HUES48 (cell line): Measurements from ENCODE around the gene DRG2.

Experiments
- H3K27ac ChIP-seq: one replicate; pipeline ENCODE4 v1.7.0; 2013; ENCODE audit warnings: low read depth, low read length, inconsistent platforms
- H3K27me3 ChIP-seq: 2 replicates; pipeline ENCODE4 v1.6.1; 2013; ENCODE audit warnings: mild to moderate bottlenecking, low read length; ENCODE audit not compliant: control insufficient read depth, insufficient read depth
- H3K36me3 ChIP-seq: 2 replicates; pipeline ENCODE4 v1.6.1; 2013; ENCODE audit warnings: low read length; ENCODE audit not compliant: control insufficient read depth, insufficient read depth
- H3K4me1 ChIP-seq: 2 replicates; pipeline ENCODE4 v1.6.1; 2013; ENCODE audit warnings: mild to moderate bottlenecking, low read length; ENCODE audit not compliant: control insufficient read depth, insufficient read depth
- H3K4me3 ChIP-seq: 2 replicates; pipeline ENCODE4 v1.5.1; 2013; ENCODE audit warnings: mild to moderate bottlenecking, low read depth, low read length
- H3K9ac ChIP-seq: 2 replicates; pipeline ENCODE4 v1.6.1; 2013; ENCODE audit warnings: mild to moderate bottlenecking, low read depth, low read length, moderate library complexity
- H3K9me3 ChIP-seq: 2 replicates; pipeline ENCODE4 v1.6.1; 2013; ENCODE audit warnings: low read length; ENCODE audit not compliant: control insufficient read depth, insufficient read depth

Gene DRG2

GRCh38 chr17:18144855-18145254 lies 57.1 kb downstream of the DRG2 start:
- Histone ChIP-seq H3K27ac (no peak overlapping the region), H3K4me3 (no peak overlapping the region), H3K27me3 (no peaks in the 10 kb centered on the region), H3K9me3 (no peaks in the 10 kb centered on the region), H3K4me1 (peaks cover 8% of the 10 kb centered on the region), H3K9ac (no peak overlapping the region), H3K36me3 (no peaks in the 10 kb centered on the region)

DNA sequence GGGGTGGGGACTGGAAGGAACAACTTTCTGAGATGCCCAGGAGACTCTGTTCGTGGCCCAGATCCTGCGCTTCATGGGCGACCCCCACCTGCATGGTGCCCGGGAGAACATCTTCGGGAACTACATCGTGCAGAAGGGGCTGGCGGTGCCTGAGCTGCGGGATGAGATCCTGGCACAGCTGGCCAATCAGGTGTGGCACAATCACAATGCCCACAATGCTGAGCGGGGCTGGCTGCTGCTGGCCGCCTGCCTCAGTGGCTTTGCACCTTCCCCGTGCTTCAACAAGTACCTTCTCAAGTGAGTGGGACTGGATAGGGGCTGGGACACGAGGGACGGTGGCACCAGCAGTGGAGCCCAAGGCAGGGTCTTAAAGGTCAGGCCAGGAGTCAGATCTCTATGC lies 58.1 kb downstream of the DRG2 start:
- Histone ChIP-seq H3K9ac (no peak overlapping the region), H3K9me3 (no peaks in the 10 kb centered on the region), H3K4me3 (no peak overlapping the region), H3K4me1 (peaks cover 8% of the 10 kb centered on the region), H3K27me3 (no peaks in the 10 kb centered on the region), H3K27ac (no peak overlapping the region), H3K36me3 (no peaks in the 10 kb centered on the region)

DNA sequence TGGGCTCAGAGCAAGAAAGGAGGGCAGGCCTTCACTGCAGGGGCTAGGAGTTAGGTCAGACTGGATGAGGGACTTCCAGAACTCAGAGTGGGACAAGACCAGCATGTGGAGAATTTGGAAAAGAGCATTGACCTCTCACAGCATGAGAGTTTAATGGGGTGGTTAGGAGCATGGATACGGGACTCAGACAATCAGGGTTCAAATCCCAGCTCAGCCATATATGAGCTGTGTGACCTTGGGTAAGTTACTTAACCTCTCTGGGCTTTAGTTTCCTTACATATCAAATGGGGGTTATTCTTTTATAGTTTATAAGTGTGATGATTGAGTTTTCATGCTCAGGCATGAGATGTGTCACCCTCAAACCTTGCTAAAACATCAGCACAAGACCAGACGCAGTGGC lies 58.5 kb downstream of the DRG2 start:
- Histone ChIP-seq H3K36me3 (no peaks in the 10 kb centered on the region), H3K9me3 (no peaks in the 10 kb centered on the region), H3K4me3 (no peak overlapping the region), H3K9ac (no peak overlapping the region), H3K27me3 (no peaks in the 10 kb centered on the region), H3K4me1 (peaks cover 8% of the 10 kb centered on the region), H3K27ac (no peak overlapping the region)

GRCh38 chr17:18146980-18147379 lies 59.2 kb downstream of the DRG2 start:
- Histone ChIP-seq H3K4me3 (no peak overlapping the region), H3K9ac (no peak overlapping the region), H3K9me3 (no peaks in the 10 kb centered on the region), H3K27ac (no peak overlapping the region), H3K36me3 (no peaks in the 10 kb centered on the region), H3K27me3 (no peaks in the 10 kb centered on the region), H3K4me1 (peaks cover 8% of the 10 kb centered on the region)

GRCh38 chr17:18148586-18148985 lies 60.8 kb downstream of the DRG2 start:
- H3K4me3 ChIP-seq: no peak overlapping the region
- H3K27me3 ChIP-seq: no peaks in the 10 kb centered on the region
- no peak overlapping the region for H3K27ac ChIP-seq
- H3K36me3 ChIP-seq: no peaks in the 10 kb centered on the region
- H3K4me1 ChIP-seq: peaks cover 6% of the 10 kb centered on the region; the same call in 1 of the 2 replicates
- no peaks in the 10 kb centered on the region for H3K9me3 ChIP-seq
- H3K9ac ChIP-seq: no peak overlapping the region

DNA sequence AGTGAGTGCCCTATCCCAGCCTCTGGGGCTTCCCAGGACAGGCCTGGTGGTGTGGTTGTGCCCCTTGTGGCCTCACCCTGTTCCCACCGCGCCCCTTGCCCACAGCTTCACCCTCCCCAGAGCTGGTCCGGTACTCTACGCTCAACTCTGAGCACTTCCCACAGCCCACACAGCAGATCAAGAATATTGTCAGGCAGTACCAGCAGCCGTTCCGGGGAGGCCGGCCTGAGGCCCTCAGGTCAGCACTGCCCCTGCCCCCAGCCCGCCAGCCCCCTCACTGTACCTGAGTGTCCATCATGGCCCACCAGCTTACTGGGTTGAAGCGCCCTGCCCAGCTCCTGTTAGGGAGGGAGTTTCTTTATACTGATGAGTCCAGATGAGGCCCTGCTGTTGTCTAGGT lies 63.5 kb downstream of the DRG2 start:
- no peak overlapping the region for H3K9ac ChIP-seq
- no peaks in the 10 kb centered on the region for H3K27me3 ChIP-seq
- no peaks in the 10 kb centered on the region for H3K9me3 ChIP-seq
- no peaks in the 10 kb centered on the region for H3K36me3 ChIP-seq
- H3K27ac ChIP-seq: no peak overlapping the region
- H3K4me3 ChIP-seq: no peak overlapping the region
- H3K4me1 ChIP-seq: peaks cover 10% of the 10 kb centered on the region; the same call in 1 of the 2 replicates

DNA sequence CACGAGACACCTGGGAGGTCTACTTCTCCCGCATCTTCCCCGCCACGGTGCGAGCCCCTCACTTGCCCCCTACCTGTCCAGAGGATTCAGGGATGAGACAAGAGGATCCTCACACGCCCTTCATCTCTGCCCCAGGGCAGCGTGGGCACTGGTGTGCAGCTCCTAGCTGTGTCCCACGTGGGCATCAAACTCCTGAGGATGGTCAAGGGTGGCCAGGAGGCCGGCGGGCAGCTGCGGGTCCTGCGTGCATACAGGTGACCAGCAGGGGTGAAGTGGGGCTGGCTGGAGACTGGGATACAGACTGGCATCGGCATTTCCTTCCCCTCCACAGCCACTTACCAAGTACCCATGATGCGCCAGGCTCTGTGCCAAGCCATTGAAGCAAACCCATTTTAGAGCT lies 67.4 kb downstream of the DRG2 start:
- Histone ChIP-seq H3K9ac (no peak overlapping the region), H3K36me3 (no peaks in the 10 kb centered on the region), H3K27me3 (no peaks in the 10 kb centered on the region), H3K27ac (no peak overlapping the region), H3K4me3 (no peak overlapping the region), H3K4me1 (peaks cover 10% of the 10 kb centered on the region; the same call in 1 of the 2 replicates), H3K9me3 (no peaks in the 10 kb centered on the region)

GRCh38 chr17:18156171-18156975 lies 68.6 kb downstream of the DRG2 start:
- Histone ChIP-seq H3K27ac (no peak overlapping the region), H3K9ac (no peak overlapping the region), H3K4me1 (peaks cover 10% of the 10 kb centered on the region; the same call in 1 of the 2 replicates)

DNA sequence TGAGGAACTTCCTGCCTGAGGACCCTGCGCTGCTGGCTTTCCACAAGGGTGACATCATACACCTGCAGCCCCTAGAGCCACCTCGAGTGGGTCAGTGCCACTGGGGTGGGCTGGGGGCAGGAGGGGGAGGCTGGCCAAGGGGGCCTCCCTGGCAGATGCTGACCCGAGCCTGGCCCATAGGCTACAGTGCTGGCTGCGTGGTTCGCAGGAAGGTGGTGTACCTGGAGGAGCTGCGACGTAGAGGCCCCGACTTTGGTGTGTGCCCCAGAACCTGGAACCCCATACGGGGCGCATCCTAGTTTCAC lies 69.2 kb downstream of the DRG2 start:
- H3K4me1 ChIP-seq: peaks cover 10% of the 10 kb centered on the region; the same call in 1 of the 2 replicates
- H3K27me3 ChIP-seq: no peaks in the 10 kb centered on the region
- H3K27ac ChIP-seq: no peak overlapping the region
- H3K36me3 ChIP-seq: no peaks in the 10 kb centered on the region
- H3K9ac ChIP-seq: no peak overlapping the region
- H3K9me3 ChIP-seq: no peaks in the 10 kb centered on the region
- H3K4me3 ChIP-seq: no peak overlapping the region

More at GRCh38 chr17:18156171-18156975, 68.6 kb downstream of the DRG2 start:
- Histone ChIP-seq H3K4me3 (no peak overlapping the region), H3K9me3 (no peaks in the 10 kb centered on the region), H3K27me3 (no peaks in the 10 kb centered on the region), H3K36me3 (no peaks in the 10 kb centered on the region)
